CD4-positive, alpha-beta T cell treated with Interleukin-4 for 1 hour (primary cell): Measurements from ENCODE around the gene ATG10.
A peak's percentile ranks its signal among the peaks of the same experiment; 100 is the strongest.
"Not testable (repeated sequence)": the region's sequence is repeated elsewhere in the genome, so short reads cannot be mapped to it uniquely, and the experiment has no call there.

Source experiments
- DNase-seq, 2 donors: peaks; one replicate each; pipeline ENCODE4 v3.0.0-alpha.2; 2020 to 2022

ATG10 gene

GRCh38 chr5:82058710-82059109, 86.9 kb downstream of the ATG10 start:
- DNase-seq, result no peak

DNA sequence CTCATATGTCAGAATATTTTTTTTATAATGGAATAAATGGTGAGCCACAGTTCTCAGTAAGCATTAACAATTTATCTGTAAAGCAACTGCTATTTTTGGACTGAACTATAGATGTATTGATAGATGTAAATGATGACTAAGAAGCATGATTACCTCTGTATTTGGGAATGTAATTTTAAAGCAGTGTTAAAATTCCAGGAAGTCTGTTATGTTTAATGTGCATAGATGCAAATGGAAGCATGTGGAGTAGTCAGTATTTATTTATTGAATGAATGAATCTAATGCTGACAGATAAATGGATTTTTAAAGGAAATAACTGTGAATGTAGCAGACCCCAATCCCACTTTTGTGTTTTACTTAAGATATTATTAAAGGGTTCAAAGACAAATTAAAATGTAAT, 95.0 kb downstream of the ATG10 start:
- no peak for DNase-seq

DNA sequence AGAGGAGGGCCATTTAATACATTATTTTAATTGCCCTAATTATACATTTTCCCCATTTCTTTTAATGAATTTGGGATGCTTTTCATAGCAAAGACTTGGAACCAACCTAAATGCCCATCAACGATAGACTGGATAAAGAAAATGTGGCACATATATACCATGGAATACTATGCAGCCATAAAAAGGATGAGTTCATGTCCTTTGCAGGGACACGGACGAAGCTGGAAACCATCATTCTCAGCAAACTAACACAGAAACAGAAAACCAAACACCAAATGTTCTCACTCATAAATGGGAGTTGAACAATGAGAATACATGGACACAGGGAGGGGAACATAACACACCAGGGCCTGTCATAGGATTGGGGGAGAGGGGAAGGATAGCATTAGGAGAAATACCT, 96.2 kb downstream of the ATG10 start:
- not testable (repeated sequence) for DNase-seq

DNA sequence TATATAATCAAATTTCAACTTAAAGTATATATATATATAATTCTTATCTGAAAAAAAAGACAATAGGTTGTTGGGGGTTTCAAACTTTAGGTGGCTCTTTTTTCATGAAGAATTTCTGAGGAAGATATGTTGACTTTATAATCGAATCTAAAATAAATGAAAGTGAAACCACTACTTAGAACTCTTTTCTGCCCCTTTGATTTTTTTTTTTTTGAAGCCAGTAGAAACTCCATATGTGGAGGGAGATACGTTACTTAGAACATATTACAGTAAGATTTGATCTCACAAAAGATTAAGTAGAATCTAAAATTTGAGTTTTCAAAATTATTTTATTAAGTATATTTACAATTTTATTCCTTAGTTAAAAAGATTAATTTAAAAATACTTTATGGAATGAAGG, 96.9 kb downstream of the ATG10 start:
- peak in 1 of 2 donors; percentile 46 for DNase-seq

GRCh38 chr5:82072138-82072537, 100.3 kb downstream of the ATG10 start:
- no peak for DNase-seq

- DNase-seq, result no peak
Observed at GRCh38 chr5:82073179-82073578, 101.4 kb downstream of the ATG10 start.

DNA sequence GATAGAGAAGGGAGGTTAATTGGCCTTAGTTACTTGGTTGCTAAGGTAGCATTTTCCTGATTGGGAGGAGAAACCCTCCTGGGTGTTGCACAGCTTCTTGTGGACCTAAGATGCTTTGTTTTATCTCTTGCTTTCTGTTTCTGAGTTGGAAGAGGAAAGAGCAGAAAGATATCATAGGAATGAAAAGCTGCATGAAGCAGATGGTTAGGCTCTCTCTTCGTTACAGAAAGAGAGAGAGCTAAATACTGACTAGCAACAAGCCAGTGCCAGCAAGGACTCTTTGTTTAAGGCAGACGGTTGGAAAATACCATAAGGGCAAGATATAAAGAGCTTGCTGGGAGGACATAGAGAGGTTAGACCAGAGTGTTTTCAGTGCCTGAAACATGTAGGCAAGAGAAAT, 103.1 kb downstream of the ATG10 start:
- no peak for DNase-seq

GRCh38 chr5:82077496-82077895, 105.7 kb downstream of the ATG10 start:
- no peak for DNase-seq

- DNase-seq, result no peak
Observed at GRCh38 chr5:82091617-82092016, 119.8 kb downstream of the ATG10 start.

DNA sequence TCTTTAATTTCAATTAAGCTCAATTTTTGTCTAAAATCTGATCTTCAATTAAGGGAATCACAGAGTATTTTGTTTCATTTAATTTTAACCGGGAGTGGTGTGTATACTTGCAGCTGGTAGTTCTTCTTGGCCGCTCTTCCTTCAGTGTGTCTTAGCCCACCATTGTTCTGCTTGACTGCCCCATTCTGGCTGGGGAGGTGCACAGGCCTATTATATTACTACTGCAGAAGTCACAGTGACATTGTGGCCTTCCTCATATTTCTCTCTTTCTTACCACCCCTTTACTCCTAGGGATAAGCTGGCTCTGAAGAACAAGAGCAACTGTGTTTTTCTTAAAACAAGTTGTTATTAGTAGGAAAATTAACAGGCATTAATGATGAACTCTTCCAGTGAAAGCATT, 123.7 kb downstream of the ATG10 start:
- no peak for DNase-seq

- no peak for DNase-seq
Observed at GRCh38 chr5:82096249-82096648, 124.4 kb downstream of the ATG10 start.

GRCh38 chr5:82100303-82101077, 128.7 kb downstream of the ATG10 start:
- DNase-seq, result no peak

- DNase-seq, result no peak
Observed at GRCh38 chr5:82104872-82105271, 133.0 kb downstream of the ATG10 start.

GRCh38 chr5:82105457-82105856, 133.6 kb downstream of the ATG10 start:
- no peak for DNase-seq

DNA sequence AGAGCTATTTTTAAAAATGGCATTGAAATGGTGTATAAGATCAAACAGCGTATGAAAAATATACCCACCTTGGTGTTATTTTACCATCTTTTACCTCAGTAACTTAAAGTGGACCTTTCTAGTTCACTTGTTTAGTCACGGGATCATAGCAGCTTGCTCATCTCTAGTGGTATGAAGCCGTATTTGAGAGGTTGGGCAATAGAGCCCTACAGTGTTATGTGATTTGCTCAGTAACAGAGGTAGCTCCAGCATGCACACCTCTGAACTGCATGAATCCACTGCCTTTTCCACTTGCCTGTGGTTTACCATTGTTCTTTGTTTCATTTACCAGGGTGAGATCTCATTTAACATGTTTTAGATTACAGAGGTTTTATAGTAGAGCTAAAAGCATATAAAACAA, 134.4 kb downstream of the ATG10 start:
- no peak for DNase-seq

- no peak for DNase-seq
Observed at GRCh38 chr5:82106756-82107155, 134.9 kb downstream of the ATG10 start.

GRCh38 chr5:82107267-82107666, 135.4 kb downstream of the ATG10 start:
- no peak for DNase-seq

GRCh38 chr5:82109013-82109412, 137.2 kb downstream of the ATG10 start:
- DNase-seq, result no peak

GRCh38 chr5:82109915-82110314, 138.1 kb downstream of the ATG10 start:
- DNase-seq, result not testable (repeated sequence)

DNA sequence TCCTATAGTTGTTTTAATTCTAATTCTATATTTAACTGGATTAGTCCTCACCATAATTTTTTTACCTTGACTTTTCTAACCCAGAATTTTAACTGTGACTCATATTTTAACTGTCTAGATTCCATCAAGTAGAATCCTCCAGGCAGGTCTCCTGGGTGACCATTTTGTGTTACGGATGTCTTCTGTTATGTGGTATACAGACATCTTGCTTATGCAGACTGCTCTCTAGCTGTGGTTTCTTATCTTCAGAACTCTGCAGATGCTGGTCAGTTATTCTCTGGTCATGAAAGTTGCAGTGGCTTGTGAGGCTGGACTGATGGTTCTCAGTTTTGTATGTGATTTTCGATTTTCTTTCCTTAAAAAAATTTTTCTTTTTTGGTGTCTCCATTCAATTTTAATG, 139.4 kb downstream of the ATG10 start:
- DNase-seq, result no peak

DNA sequence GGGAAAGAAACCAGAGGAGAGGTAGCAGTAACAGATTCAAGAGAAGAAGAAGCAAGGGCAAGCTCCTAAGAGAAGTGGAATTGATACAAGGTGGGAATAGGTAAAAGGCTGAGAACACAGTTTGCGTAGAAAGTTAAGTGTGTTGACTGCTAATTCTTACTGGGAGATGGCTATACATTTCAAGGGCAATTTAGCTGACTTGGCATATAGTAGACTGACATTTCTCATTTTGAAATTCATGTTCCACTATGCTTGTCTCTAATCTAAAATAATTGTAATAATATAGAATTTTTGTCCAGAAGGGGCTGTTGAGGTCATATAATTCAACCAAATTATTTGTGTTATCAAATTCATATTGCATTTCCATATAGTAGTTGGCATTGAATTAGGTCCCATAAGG, 144.0 kb downstream of the ATG10 start:
- no peak for DNase-seq

GRCh38 chr5:82119889-82120288, 148.1 kb downstream of the ATG10 start:
- no peak for DNase-seq

GRCh38 chr5:82129723-82130285, 158.0 kb downstream of the ATG10 start:
- DNase-seq, result no peak

- DNase-seq, result no peak
Observed at GRCh38 chr5:82130602-82131001, 158.8 kb downstream of the ATG10 start.

- DNase-seq, result no peak
Observed at GRCh38 chr5:82137205-82137604, 165.4 kb downstream of the ATG10 start.
